A172 (cell line): Measurements from ENCODE around the gene DAZ2. TPM values are rescaled to one million over a fixed set of nuclear protein-coding genes. Genes with fewer than 3 reads are reported as not detected.
"Not testable (repeated sequence)": the region's sequence is repeated elsewhere in the genome, so short reads cannot be mapped to it uniquely, and the experiment has no call there.

ENCODE experiments used
- DNase-seq: peaks from one replicate; pipeline ENCODE4 v3.0.0-alpha.2; 2015; ENCODE audit warnings: low spot score
- total RNA-seq: library from RNA; depleted of rRNA; stranded (reverse); fragments of >200 nt; shearing (Covaris generic); gene quantifications from 2 replicates; pipeline ENCODE4 v1.2.3, GENCODE V29; 2014; rRNA removed

Gene DAZ2
- not detected in 2 replicates for total RNA-seq

- DNase-seq: not testable (repeated sequence)
These were observed at the start of gene DAZ2 for GRCh38 chrY:23219233-23219632. TSS of gene DAZ2 (plus strand) at chrY:23219533. CDS start at chrY:23219741, 208 bp downstream.

DNA sequence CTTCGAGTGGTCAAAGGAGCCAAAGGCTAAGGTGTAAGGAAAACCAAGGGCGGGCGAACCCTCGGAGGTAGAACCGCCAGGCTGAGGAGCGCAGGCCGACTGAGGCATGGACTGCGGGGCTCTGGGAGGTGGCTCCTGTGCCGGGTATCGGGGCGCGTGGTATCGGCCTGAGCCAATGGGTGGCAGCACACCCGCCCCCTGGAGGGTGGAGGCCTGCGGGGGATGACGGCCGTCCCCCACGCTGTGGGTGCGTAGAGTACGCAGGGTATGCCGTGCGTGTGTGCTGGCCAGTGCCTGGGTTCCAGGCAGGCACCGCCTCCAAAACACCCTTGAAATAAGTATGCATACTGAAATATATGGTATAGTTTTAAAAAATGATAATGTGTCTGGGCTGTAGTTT, 20.4 kb upstream of the DAZ2 start, which contains the start of gene DAZ1:
Gene DAZ1 (minus strand): TSS at position 101 of the 400 bp plus-strand sequence. CDS start 208 bp downstream, outside the sequence.
- not testable (repeated sequence) for DNase-seq

DNA sequence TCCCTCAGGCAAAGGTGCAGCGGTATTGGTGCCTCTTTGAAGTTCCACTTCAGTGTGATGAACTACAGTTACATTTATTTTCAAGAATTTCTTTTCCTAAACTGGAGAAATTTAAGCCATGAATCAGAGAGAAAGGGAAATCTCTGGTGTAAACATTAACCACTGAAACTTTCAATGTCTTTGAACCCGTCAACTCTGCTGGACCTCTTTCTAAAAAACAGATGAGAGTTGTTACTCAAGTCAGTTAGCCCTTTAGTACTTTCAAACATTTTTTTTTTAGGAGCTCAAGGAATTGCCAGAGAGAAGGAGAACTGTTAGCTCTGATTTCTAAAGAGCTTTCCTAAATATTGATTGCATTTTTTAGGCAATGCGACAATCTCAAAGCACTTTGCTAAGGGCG, 11.9 kb upstream of the DAZ2 start:
- not testable (repeated sequence) for DNase-seq

DNA sequence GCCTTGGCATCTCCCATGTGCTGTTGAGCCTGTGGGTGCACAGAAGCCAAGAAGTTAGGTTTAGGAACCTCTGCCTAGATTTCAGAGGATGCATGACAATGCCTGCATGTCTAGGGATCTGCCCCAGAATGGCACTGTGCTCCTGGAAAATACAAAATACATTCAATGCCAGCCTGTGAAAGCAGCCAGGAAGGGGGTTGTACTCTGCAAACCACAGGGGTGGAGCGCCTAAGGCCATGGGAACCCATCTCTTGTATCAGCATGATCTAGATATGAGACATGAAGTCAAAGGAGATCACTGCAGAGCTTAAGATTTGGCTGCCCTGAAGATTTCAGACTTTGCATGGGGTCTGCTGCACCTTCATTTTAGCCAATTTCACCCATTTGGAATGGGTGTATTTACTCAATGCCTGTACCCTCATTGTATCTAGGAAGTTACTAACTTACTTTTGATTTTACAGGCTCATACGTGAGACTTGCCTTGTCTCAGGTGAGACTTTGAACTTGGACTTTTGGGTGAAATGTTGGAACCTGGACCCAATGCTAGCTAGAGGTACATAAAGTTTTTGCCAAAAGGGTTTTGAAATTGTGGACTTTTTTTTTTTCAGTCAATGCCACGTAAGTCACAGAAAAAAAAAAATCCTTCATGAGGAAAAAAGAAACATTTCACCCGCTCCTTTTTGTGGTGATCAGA, 9.4 kb upstream of the DAZ2 start:
- DNase-seq: not testable (repeated sequence)

- not testable (repeated sequence) for DNase-seq
These were observed 8.7 kb upstream of the DAZ2 start for GRCh38 chrY:23210681-23211080.

Other genes starting within 250 kb of the DAZ2 start
- not detected in 2 replicates for gene BPY2, start 235.3 kb upstream of the DAZ2 start, total RNA-seq
- gene DAZ1, start 20.5 kb upstream of the DAZ2 start, total RNA-seq: 0.55 TPM in 1 of 2 replicates, not detected in the other